Renal cortical epithelial cell (primary cell): ENCODE measurements around the gene KRT16. TPM values are rescaled to one million over a fixed set of nuclear protein-coding genes. Genes with fewer than 3 reads are reported as not detected.
"Not testable (repeated sequence)": the region's sequence is repeated elsewhere in the genome, so short reads cannot be mapped to it uniquely, and the experiment has no call there.

Source experiments
- DNase-seq: peaks from one replicate; pipeline ENCODE4 v3.0.0-alpha.2; 2011; ENCODE audit warnings: low read depth
- total RNA-seq: library from RNA; depleted of rRNA; stranded (reverse); fragments of >200 nt; gene quantifications from 2 replicates; pipeline ENCODE4 v1.2.3, GENCODE V29; 2014

The KRT16 gene
- total RNA-seq, 1 donor from 2014 or later: 0.70 TPM

- no peak for DNase-seq
Observed at GRCh38 chr17:41583137-41584127, 29.1 kb downstream of the KRT16 start.

GRCh38 chr17:41582061-41582968, 30.3 kb downstream of the KRT16 start:
- not testable (repeated sequence) for DNase-seq

- DNase-seq: no peak
Observed at GRCh38 chr17:41581366-41582060, 31.1 kb downstream of the KRT16 start.

- no peak for DNase-seq
Observed at GRCh38 chr17:41580687-41581365, 31.7 kb downstream of the KRT16 start.

GRCh38 chr17:41580244-41580575, 32.4 kb downstream of the KRT16 start:
- DNase-seq: no peak

- DNase-seq: peak; percentile 76
Observed at GRCh38 chr17:41579484-41580243, 32.9 kb downstream of the KRT16 start.

- DNase-seq: no peak
Observed at GRCh38 chr17:41578971-41579370, 33.6 kb downstream of the KRT16 start.

GRCh38 chr17:41578538-41578937, 34.0 kb downstream of the KRT16 start:
- DNase-seq: no peak

- not testable (repeated sequence) for DNase-seq
Observed at GRCh38 chr17:41576740-41577139, 35.8 kb downstream of the KRT16 start.

GRCh38 chr17:41575336-41575735, 37.2 kb downstream of the KRT16 start:
- DNase-seq: no peak

GRCh38 chr17:41571561-41572434, 40.8 kb downstream of the KRT16 start, which contains the start of gene KRT9:
Gene KRT9, minus strand, starts transcription at chr17:41572059. Its CDS starts 67 bp downstream, at chr17:41571992.
- no peak for DNase-seq

GRCh38 chr17:41567317-41567716, 45.2 kb downstream of the KRT16 start:
- no peak for DNase-seq

GRCh38 chr17:41565338-41565737, 47.2 kb downstream of the KRT16 start:
- DNase-seq: no peak

- DNase-seq: no peak
Observed at GRCh38 chr17:41563607-41564170, 48.9 kb downstream of the KRT16 start.

- no peak for DNase-seq
Observed at GRCh38 chr17:41561554-41561953, 51.0 kb downstream of the KRT16 start.
